ENCODE results near the gene OSBPL3.
"Not testable (repeated sequence)": the region's sequence is repeated elsewhere in the genome, so short reads cannot be mapped to it uniquely, and the experiment has no call there.

OSBPL3 gene

GRCh38 chr7:24916463-24917040 lies 63.4 kb downstream of the OSBPL3 start:
- DNase-seq: no peak

GRCh38 chr7:24914465-24914859 lies 65.5 kb downstream of the OSBPL3 start:
- no peak for DNase-seq

DNA sequence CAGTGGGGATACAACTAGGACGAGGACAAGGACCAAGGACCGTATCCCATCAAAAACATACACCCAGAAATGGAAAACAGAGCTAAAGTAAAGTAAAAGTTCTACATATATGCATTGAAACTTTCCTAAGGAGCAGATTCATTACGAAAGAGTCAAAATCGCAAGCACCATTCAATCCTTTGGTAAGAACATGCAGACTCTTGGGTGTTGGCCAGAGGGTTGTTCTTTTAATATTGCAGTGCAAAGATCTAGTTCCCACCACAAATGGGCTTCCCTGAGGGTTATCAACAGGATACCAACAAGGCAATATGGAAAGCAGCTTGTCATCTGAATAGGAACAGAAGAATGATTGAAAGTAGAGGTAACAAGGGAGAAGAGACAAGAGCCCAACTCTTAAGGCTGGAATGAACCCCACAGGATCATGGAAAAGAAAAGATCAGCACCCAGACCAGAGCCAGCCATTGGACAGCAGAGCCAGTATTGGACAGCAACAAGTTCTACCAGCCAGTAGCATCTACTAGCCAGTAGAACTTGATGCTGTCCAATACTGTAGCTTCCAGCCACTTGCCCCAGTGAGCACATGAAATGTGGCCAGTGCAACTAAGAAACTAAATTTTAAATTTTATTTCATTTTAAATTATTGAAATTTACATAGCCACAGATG lies 66.0 kb downstream of the OSBPL3 start:
- no peak for DNase-seq

- no peak for DNase-seq
These were observed 67.0 kb downstream of the OSBPL3 start for GRCh38 chr7:24912874-24913514.

GRCh38 chr7:24912424-24912823 lies 67.6 kb downstream of the OSBPL3 start:
- no peak for DNase-seq

GRCh38 chr7:24911213-24911603 lies 68.8 kb downstream of the OSBPL3 start:
- no peak for DNase-seq

DNA sequence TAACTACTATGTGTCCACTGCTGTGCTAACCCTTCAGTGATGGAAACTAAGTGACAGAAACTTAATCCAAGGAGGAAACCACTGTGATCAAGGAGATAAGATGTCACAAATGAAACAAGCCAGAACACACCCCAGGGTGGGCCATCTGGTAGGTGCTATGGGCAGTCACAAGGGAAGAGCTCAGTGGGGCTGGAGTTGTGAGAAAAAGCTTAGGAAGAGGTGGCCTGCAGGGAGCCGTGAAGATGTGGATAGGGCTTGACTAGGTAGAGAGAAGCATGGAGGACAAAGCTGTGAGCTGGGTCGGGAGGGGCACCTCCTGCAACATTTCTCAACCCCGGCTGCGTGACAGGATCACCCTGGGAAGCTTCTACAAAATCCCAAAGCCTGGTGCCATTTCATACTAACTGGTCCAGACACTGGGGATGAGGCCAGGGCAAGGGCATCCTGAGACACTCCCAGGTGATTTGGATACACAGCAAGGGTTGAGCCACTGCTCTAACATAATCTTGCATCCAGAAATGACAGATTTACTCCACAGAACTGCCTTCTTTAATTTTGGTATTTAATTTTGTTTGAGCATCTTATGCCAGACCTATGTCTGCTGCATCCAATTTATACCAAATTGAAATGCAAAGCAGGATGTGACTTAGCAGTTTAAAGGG lies 69.3 kb downstream of the OSBPL3 start:
- no peak for DNase-seq

- DNase-seq: no peak
These were observed 71.3 kb downstream of the OSBPL3 start for GRCh38 chr7:24908727-24909126.

- DNase-seq: no peak
These were observed 71.8 kb downstream of the OSBPL3 start for GRCh38 chr7:24908166-24908565.

- DNase-seq: no peak
These were observed 72.6 kb downstream of the OSBPL3 start for GRCh38 chr7:24907311-24907886.

- DNase-seq: no peak
These were observed 73.8 kb downstream of the OSBPL3 start for GRCh38 chr7:24905996-24906770.

GRCh38 chr7:24903992-24904391 lies 76.0 kb downstream of the OSBPL3 start:
- not testable (repeated sequence) for DNase-seq

DNA sequence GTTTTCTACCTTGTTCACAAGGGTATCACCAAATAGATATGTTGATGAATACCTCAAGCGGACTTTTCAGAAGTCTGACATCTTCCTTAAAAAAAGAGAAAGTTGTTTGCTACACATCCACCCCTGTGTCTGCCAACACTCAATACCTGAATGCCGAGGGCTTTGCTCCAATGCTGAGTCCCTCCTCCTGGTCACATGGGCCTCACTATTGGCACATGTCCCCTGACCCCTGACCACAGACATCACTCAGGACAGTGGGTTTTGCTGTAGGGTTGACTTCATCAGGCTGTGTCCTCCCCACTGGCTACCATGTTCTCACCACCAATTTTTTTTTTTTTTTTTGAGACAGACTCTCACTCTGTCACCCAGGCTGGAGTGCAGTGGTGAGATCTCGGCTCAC lies 76.4 kb downstream of the OSBPL3 start:
- no peak for DNase-seq

DNA sequence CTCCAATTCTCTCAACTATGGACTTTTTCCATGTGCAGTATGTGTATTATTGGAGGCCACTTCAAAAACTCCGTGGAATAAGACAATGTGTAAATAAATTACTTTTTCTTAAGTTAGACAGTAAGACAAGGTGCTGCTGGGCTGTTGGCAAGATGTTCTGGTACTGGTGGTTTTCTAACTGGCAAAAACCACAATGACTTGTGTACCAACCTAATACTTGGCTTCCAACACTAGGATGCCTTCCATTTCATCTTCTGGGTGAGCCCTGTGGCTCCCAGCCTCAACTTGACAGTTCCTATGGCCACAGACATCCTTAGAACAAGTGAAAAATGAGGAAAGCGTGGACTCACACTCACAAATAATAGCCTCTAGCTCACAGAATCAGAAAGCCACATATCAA lies 77.0 kb downstream of the OSBPL3 start:
- no peak for DNase-seq

GRCh38 chr7:24902276-24902675 lies 77.7 kb downstream of the OSBPL3 start:
- no peak for DNase-seq

DNA sequence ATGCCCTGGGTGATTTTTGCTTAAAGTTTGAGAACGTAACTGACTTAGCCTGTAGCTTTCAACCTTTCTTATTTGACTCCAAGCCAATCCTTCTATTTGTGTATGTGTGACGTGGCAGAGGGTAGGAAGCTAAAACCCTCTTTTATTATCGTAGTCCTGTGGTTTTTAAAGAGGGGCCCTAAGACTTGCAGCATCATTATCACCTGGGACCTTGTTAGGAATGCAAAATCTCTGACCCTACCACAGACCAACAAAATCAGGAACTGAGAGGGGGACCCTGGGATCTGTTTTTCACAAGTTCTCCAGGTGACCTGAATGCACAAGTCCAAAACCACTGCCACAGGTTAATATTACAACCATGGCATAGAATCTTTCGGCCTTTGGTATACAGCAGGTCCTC lies 80.1 kb downstream of the OSBPL3 start:
- no peak for DNase-seq

- DNase-seq: no peak
These were observed 80.8 kb downstream of the OSBPL3 start for GRCh38 chr7:24899161-24899560.

DNA sequence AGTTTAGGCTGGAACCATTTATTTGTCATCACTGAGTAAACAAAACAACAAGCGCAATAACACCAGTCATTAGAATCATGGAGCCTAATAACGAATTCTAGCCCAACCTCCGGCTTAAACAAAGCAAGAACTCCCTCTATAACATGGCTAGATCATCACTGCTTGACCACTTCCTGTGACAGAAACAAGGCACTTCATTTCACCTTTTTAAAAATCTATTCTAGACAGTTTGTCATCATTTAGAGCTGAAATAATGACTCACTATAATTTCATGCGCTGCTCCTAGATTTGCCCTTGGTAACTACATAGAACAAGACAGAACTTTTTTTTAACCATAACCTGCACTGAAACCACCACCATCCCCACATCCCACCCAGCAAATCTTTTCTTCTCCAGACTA lies 81.3 kb downstream of the OSBPL3 start:
- DNase-seq: no peak

DNA sequence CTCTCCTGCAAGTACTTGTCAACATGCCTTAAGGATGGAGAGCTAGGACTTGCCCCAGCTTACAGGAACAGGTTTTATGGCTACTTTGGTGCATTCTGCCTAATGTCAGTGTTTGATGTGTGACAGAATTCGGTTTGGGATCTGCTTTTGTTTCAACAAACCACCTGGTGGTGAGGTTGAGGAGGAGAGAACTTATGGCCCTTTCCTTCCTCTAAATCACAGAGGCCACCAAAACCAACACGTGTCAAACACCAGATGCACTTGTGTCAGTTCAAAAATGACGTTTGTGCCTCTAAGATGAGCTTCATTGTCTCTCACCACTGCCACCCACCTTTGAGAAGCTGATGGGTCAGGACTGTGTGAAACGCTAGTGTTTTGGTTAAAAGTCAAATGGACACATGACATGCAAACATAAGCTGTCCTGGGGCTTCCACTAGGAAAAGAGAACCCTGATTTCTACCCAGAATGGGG lies 83.9 kb downstream of the OSBPL3 start:
- no peak for DNase-seq

- DNase-seq: no peak
These were observed 85.4 kb downstream of the OSBPL3 start for GRCh38 chr7:24894429-24895221.

DNA sequence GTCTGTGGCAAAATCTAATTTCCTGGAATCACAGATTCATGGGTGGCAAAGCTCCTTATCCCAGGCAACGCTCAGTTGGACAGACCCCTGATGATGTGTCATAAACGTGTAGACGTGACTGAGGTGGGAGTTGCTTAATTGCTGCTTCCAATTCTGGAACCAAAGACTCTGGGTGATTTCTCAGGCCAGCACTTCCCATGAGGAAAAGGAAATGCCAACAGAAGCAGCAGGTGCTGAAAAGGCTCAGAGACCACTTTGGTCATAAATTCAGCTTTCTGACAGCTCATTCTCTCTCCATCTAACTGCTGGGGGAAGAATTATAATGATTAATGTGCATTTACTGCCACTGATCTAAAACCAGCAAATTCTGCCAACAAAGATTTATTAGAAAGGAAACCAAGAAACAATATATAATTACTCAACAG lies 88.7 kb downstream of the OSBPL3 start:
- DNase-seq: no peak

DNA sequence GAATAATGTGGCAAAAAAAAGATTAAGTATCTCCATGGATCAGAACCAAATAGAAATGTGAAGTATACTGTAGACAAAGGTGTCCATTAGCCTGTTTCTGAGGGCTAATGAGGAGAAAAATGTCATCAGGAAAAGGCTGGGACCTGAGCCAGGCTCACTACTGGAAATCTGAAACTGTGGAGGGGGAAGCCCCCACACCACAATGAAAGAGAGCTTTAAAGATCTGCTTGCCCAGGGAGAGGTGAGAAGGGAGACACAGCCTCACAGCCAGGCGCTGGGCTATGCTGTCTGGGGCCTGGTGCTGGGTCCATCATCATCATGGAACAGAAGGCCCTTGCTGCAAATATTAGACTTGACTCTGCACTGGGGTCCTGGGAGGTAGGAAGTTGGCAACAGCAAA lies 90.4 kb downstream of the OSBPL3 start:
- no peak for DNase-seq

All from effector CD8-positive, alpha-beta T cell (primary cell).